Measurements from ENCODE around the gene AUTS2.

- TF ChIP-seq CTCF (IDR thresholded peaks at IDR 0.05; ENCODE audit: insufficient read depth, low read length) (no peak), GABPA (IDR thresholded peaks at IDR 0.05; ENCODE audit: low read depth) (no peak), POLR2AphosphoS5 (IDR thresholded peaks at IDR 0.05; ENCODE audit: low read depth) (no peak)
- TF ChIP-seq, protein P1, sequence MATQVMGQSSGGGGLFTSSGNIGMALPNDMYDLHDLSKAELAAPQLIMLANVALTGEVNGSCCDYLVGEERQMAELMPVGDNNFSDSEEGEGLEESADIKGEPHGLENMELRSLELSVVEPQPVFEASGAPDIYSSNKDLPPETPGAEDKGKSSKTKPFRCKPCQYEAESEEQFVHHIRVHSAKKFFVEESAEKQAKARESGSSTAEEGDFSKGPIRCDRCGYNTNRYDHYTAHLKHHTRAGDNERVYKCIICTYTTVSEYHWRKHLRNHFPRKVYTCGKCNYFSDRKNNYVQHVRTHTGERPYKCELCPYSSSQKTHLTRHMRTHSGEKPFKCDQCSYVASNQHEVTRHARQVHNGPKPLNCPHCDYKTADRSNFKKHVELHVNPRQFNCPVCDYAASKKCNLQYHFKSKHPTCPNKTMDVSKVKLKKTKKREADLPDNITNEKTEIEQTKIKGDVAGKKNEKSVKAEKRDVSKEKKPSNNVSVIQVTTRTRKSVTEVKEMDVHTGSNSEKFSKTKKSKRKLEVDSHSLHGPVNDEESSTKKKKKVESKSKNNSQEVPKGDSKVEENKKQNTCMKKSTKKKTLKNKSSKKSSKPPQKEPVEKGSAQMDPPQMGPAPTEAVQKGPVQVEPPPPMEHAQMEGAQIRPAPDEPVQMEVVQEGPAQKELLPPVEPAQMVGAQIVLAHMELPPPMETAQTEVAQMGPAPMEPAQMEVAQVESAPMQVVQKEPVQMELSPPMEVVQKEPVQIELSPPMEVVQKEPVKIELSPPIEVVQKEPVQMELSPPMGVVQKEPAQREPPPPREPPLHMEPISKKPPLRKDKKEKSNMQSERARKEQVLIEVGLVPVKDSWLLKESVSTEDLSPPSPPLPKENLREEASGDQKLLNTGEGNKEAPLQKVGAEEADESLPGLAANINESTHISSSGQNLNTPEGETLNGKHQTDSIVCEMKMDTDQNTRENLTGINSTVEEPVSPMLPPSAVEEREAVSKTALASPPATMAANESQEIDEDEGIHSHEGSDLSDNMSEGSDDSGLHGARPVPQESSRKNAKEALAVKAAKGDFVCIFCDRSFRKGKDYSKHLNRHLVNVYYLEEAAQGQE (IDR thresholded peaks at IDR 0.05; ENCODE audit: insufficient replicate concordance, low read depth) = no peak
Measured at GRCh38 chr7:70619659-70620058, 1021.4 kb downstream of the AUTS2 start.

Data from HL-60 (cell line).